ENCODE results near the gene ZNF24.

ZNF24 gene

DNA sequence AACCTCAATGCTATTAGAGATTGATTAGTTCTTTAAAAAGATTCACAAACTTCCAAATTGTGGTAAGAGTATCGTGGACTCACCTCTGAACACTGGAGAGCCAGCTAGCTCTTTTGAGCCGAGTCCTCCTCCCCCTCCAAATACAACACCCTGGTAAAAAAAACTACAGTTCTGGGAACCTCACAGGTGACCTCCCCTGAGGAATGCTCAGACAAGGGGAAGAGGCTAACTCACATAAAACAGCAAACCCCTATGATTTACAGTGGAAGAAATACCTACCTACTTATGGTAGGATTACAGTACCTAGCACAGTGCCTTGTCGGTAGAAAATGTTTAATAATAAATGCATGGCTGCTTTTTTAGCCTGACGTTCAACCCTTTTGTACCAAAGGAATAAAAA lies 8.4 kb downstream of the ZNF24 start:
- H2AFZ ChIP-seq (ENCODE audit: low read depth): no peak overlapping the region
- no peaks in the 10 kb centered on the region for H3K4me1 ChIP-seq (ENCODE audit: low read depth, poor library complexity, severe bottlenecking)
- H4K20me1 ChIP-seq (ENCODE audit: insufficient read depth): no peaks in the 10 kb centered on the region
- TF ChIP-seq, protein P1, sequence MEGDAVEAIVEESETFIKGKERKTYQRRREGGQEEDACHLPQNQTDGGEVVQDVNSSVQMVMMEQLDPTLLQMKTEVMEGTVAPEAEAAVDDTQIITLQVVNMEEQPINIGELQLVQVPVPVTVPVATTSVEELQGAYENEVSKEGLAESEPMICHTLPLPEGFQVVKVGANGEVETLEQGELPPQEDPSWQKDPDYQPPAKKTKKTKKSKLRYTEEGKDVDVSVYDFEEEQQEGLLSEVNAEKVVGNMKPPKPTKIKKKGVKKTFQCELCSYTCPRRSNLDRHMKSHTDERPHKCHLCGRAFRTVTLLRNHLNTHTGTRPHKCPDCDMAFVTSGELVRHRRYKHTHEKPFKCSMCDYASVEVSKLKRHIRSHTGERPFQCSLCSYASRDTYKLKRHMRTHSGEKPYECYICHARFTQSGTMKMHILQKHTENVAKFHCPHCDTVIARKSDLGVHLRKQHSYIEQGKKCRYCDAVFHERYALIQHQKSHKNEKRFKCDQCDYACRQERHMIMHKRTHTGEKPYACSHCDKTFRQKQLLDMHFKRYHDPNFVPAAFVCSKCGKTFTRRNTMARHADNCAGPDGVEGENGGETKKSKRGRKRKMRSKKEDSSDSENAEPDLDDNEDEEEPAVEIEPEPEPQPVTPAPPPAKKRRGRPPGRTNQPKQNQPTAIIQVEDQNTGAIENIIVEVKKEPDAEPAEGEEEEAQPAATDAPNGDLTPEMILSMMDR (conservative IDR thresholded peaks at IDR 0.05; ENCODE audit: low read depth, low read length): no peak
- no peak overlapping the region for H3K4me3 ChIP-seq (IDR thresholded peaks at IDR 0.05; ENCODE audit: insufficient read depth, low read depth, low read length)
- H3K27ac ChIP-seq: no peak overlapping the region
- no peak overlapping the region for H3K4me2 ChIP-seq
- H3K36me3 ChIP-seq (ENCODE audit: insufficient read depth): peaks cover 44% of the 10 kb centered on the region; the same call in 1 of the 2 replicates
- no peaks in the 10 kb centered on the region for H3K27me3 ChIP-seq (ENCODE audit: insufficient read depth, low read depth)
- H3K9ac ChIP-seq: no peak overlapping the region
- H3K79me2 ChIP-seq (ENCODE audit: insufficient read depth, low read depth): peaks cover 12% of the 10 kb centered on the region

DNA sequence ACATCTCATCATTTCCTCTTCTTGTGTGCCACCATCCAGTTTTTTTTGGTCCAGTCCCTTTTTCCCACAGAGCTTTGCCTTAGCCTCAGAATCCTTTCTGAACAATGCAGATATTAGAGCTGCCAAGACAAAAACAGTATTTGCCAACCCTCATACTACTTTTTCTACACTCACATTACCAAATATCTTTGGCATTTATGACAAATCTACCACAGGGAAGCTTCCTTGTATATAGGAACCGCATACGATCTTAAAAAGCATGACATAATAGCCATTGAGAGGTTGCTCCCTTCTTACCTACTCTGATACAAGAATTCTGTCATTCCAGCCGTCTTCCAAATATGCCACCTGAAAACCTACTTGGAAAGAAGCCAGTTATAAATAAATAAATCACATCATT lies 9.4 kb downstream of the ZNF24 start:
- TF ChIP-seq, protein P1 (conservative IDR thresholded peaks at IDR 0.05; ENCODE audit: low read depth, low read length): no peak
- Histone ChIP-seq H3K4me3 (IDR thresholded peaks at IDR 0.05; ENCODE audit: insufficient read depth, low read depth, low read length) (no peak overlapping the region), H3K36me3 (ENCODE audit: insufficient read depth) (peaks cover 36% of the 10 kb centered on the region; the same call in 1 of the 2 replicates), H4K20me1 (ENCODE audit: insufficient read depth) (no peaks in the 10 kb centered on the region), H3K79me2 (ENCODE audit: insufficient read depth, low read depth) (0 out of 2 replicates have a peak, but pooled peaks cover 1% of the 10 kb centered on the region), H3K4me1 (ENCODE audit: low read depth, poor library complexity, severe bottlenecking) (no peaks in the 10 kb centered on the region), H3K27me3 (ENCODE audit: insufficient read depth, low read depth) (no peaks in the 10 kb centered on the region), H3K27ac (no peak overlapping the region), H3K4me2 (no peak overlapping the region), H2AFZ (ENCODE audit: low read depth) (no peak overlapping the region), H3K9ac (no peak overlapping the region)

DNA sequence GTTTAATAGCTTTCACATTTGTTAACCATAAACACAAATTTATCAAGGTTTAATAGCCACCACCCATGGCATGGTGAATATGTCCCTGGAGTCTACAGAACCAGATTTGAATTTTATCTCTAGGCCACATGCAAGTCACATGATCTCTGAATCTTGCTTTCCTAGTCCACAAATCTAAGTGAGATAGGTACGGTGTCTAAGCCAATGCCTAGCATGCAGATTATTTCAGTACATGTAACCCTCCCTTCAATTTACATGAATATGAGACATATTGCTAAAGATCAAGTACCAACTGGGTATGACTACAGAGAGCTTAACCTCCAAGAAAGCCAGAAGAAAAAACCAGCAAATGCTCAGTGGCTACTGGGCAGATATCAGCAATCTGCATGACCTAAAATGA lies 10.0 kb downstream of the ZNF24 start:
- Histone ChIP-seq H3K4me1 (ENCODE audit: low read depth, poor library complexity, severe bottlenecking) (no peaks in the 10 kb centered on the region), H3K36me3 (ENCODE audit: insufficient read depth) (peaks cover 30% of the 10 kb centered on the region; the same call in 1 of the 2 replicates)
- TF ChIP-seq, protein P1 (conservative IDR thresholded peaks at IDR 0.05; ENCODE audit: low read depth, low read length): no peak

GRCh38 chr18:35331367-35332087 lies 12.7 kb downstream of the ZNF24 start:
- Histone ChIP-seq H4K20me1 (ENCODE audit: insufficient read depth) (no peaks in the 10 kb centered on the region), H3K4me3 (IDR thresholded peaks at IDR 0.05; ENCODE audit: insufficient read depth, low read depth, low read length) (no peak overlapping the region), H2AFZ (ENCODE audit: low read depth) (no peak overlapping the region), H3K4me1 (ENCODE audit: low read depth, poor library complexity, severe bottlenecking) (no peaks in the 10 kb centered on the region), H3K36me3 (ENCODE audit: insufficient read depth) (peaks cover 7% of the 10 kb centered on the region; the same call in 1 of the 2 replicates), H3K4me2 (no peak overlapping the region), H3K9ac (no peak overlapping the region), H3K79me2 (ENCODE audit: insufficient read depth, low read depth) (no peaks in the 10 kb centered on the region), H3K27ac (no peak overlapping the region), H3K27me3 (ENCODE audit: insufficient read depth, low read depth) (no peaks in the 10 kb centered on the region)
- TF ChIP-seq, protein P1 (conservative IDR thresholded peaks at IDR 0.05; ENCODE audit: low read depth, low read length): no peak

More for the DNA sequence above, 10.0 kb downstream of the ZNF24 start:
- Histone ChIP-seq H3K79me2 (ENCODE audit: insufficient read depth, low read depth) (no peaks in the 10 kb centered on the region), H2AFZ (ENCODE audit: low read depth) (no peak overlapping the region), H3K9ac (no peak overlapping the region), H3K4me2 (no peak overlapping the region), H3K4me3 (IDR thresholded peaks at IDR 0.05; ENCODE audit: insufficient read depth, low read depth, low read length) (no peak overlapping the region), H3K27ac (no peak overlapping the region), H3K27me3 (ENCODE audit: insufficient read depth, low read depth) (no peaks in the 10 kb centered on the region), H4K20me1 (ENCODE audit: insufficient read depth) (no peaks in the 10 kb centered on the region)
